GM21360 (cell line): ENCODE measurements around the gene WDR59.
A peak's percentile ranks its signal among the peaks of the same experiment; 100 is the strongest.
"Not testable (repeated sequence)": the region's sequence is repeated elsewhere in the genome, so short reads cannot be mapped to it uniquely, and the experiment has no call there.

Experiments used
- ATAC-seq: cut with Tn5 transposase; IDR thresholded peaks from one replicate; pipeline ENCODE4 v1.9.1; 2021; ENCODE audit warnings: mild to moderate bottlenecking, moderate library complexity; ENCODE audit not compliant: unreplicated experiment

Gene WDR59, protein sequence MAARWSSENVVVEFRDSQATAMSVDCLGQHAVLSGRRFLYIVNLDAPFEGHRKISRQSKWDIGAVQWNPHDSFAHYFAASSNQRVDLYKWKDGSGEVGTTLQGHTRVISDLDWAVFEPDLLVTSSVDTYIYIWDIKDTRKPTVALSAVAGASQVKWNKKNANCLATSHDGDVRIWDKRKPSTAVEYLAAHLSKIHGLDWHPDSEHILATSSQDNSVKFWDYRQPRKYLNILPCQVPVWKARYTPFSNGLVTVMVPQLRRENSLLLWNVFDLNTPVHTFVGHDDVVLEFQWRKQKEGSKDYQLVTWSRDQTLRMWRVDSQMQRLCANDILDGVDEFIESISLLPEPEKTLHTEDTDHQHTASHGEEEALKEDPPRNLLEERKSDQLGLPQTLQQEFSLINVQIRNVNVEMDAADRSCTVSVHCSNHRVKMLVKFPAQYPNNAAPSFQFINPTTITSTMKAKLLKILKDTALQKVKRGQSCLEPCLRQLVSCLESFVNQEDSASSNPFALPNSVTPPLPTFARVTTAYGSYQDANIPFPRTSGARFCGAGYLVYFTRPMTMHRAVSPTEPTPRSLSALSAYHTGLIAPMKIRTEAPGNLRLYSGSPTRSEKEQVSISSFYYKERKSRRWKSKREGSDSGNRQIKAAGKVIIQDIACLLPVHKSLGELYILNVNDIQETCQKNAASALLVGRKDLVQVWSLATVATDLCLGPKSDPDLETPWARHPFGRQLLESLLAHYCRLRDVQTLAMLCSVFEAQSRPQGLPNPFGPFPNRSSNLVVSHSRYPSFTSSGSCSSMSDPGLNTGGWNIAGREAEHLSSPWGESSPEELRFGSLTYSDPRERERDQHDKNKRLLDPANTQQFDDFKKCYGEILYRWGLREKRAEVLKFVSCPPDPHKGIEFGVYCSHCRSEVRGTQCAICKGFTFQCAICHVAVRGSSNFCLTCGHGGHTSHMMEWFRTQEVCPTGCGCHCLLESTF

DNA sequence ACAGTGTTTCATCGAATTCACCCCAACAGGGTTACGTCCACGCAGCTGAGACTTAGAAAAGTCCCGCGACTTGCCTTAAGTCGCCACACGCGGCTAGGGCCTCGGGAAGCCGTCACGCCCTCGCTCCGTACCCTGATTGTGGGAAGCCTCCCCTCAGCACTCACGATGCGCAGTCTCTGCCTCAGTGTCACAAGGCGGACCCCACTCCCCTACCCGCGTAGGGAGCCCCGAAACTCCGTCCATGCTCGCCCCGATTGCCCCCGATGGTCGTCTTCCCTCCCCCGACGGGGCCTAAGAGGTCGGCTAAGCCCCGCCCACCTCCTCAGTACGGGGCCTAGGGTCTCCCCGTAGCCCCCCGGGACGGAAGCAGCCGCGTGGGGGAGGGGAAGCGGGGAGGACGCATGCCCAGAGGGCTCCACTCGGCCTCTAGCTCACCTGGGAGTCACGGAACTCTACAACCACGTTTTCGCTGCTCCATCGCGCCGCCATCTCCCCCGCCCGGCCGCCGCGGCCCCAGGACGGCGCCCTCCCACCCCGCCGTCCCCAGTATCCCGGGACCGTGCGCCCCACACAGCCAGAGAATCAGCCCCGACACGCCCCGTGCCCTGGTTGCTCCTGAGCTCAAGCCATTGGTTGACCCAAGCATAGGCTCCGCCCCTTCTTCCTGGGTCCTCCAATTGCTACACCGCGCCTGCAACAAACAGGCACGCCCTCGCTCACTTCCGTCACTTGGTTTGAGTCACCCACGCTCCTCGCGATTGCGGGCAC is at the start of gene WDR59:
Gene WDR59, minus strand, starts transcription at position 595 of the 768 bp plus-strand sequence. Its CDS starts 106 bp downstream, at position 489.
- ATAC-seq: peak; percentile 99

DNA sequence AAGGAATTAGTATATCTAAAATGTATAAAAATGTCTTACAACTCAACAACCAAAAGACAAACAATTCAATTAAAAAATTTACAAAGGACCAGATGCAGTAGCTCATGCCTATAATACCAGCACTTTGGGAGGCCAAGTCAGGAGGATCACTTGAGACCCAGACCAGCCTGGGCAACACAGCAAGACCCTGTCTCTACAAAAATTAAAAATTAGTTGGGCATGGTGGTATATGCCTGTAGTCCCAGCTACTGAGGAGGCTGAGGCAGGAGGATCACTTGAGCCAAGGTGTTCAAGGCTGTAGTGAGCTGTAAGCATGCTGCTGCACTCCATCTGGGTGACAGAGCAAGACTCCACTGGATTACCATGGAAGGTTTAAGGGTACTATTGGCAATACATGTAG is 47.7 kb upstream of the WDR59 start:
- ATAC-seq: no peak

DNA sequence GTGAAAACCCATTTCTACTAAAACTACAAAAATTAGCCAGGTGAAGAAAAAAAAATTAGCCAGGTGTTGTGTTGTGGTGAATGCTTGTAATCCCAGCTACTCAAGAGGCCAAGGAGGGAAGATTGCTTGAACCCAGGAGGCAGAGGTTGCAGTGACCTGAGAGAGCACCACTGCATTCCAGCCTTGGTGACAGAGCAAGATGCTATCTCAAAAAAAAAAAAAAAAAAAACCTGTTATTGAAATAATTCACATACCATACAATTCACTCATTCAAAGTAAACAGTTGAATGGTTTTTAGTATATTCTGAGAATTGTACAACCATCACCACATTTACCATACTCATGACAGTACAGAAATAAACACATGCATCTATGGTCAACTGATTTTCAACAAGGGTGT is 44.9 kb upstream of the WDR59 start:
- no peak for ATAC-seq

DNA sequence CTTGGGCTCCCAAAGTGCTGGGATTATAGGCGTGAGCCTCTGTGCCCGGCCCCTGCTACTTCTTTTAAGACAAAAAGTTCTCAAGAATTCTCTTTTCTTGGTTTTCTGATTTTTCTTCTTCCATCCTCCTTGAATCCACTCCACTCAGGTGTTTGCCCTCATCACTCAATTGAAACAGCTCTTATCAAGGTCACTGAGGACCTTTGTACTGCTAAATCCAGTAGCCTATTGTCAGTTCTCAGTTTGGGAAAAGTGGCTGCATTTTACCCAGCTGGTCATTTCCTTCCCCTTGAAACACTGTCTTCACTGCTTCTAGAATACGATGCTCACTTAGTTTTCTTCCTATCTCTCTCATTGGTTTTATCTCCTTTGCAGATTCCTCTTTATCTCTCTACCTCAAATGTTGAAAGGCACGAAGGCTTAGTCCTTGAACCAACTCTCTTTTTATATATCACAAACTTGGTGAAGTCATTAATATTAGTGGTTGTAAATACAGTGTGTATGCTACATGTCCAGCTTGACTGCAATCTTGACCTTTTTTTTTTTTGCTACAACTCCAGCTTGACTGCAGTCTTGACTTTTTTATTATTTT is 43.7 kb upstream of the WDR59 start:
- ATAC-seq: no peak

DNA sequence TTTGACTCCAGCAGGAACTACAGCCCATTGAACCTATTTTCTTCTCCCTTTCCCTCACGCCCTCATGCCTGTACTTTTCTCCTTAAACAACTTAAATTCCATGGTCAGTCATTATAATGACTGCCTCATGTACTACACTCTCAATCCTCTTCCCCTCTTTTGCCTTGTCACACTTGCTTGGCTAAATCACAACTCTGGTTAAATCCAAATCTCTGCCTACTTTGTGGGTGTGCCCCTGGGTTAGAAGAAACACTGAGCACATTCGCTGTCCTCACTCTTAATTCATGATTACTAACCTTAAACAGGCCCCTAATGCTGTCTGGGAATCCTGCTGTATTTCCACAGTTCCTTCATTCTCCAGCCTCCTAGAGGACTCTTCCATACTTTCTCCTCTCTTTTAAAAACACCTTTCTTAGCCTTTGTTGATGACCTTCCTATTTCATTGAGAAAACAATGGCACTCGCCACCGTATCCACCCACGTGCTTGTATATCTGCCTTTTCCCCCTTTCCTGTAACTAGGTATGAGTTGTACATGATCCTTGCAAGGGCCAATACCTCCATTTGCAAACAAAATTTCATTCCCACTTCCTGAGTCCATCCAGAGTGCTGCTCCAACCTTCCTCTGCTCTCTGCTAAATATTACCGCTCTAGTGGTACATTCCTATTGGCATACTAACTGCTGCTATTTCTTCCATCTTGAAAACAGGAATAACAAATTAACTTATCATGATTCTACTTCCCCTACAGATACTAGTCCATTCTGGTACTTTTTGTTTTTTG is 42.8 kb upstream of the WDR59 start:
- no peak for ATAC-seq

DNA sequence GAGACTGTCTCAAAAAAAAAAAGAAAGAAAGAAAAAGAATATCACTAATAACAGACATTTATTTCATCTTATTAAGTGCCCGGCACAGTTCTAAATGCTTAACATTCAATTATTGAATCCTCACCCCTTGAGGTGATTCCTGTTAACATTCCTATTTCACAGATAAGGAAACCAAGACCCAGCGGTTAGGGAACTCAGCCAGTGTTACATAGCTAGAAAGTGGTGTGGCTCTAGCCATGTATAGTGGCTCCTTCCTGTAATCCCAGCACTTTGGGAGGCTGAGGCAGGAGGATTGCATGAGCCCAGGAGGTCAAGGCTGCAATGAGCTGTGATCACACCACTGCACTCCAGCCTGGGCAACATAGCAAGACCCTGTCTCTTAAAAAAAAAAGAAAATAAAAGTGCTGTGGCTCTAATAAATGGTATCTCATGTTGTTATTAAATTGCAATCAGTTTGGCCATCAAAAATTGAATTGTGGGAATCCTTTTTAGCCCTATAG is 42.0 kb upstream of the WDR59 start:
- no peak for ATAC-seq

DNA sequence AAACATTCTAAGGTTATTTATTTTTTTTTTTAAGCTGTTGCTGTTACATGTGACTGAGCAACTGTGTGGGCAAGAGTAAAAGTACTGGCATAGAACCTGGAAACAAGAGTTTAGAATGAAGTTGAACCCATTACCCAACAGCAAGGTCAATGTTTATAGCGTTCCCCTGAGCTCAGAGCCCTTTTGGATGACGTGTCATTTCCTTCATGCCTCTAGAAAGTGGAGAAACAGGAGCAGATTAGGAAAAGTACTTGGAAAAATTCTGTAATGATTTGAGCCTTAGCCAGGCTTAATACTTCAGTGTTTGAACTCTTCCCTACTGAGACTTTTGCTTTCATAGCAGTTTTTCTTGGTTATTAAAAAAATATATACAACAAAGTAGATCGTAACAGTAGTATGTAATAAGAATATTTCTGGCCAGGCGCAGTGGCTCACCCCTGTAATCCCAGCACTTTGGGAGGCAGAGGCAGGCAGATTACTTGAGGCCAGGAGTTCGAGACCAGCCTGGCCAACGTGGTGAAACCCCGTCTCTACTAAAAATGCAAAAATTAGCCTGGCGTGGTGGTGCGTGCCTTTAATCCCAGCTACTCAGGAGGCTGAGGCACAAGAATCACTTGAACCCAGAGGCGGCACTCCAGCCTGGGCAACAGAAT is 41.4 kb upstream of the WDR59 start:
- not testable (repeated sequence) for ATAC-seq

DNA sequence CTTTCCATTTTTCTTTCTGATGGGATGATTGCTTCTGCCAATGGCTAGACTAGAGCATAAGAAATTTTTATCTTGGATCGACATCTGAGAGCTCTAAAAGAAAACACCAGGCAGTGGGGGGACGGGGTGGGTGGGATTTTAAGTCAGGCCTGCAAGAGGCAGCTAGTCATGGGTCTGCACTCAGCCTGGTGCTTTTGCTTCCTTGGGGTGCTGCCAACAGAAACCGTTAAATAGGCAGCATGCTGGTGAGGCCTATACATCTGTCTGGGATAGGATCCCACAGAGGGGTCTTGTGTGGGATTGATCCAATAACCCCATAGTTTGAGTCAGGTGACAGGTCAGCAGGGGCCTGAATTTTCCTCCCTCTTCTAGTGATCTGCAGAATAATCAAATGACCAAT is 40.8 kb upstream of the WDR59 start:
- no peak for ATAC-seq

DNA sequence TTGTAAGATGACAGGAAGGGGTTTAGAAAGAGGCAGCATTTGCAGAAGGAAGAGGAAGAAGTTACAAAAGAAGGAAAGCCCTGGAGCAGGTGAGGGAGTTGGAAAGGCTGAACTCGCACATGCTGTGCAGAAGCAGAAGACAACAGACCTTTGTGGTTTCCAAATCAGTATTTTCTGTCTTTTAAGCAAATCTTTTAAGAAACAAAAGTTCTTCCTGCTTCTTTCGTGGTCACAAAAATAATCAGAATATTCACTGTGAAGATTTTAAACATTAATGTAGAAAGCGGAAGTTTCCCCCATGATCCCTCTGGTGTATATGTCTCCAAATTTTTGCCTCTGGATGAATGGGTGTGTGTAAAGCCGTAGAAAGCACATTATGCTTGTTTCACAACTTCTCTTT is 39.7 kb upstream of the WDR59 start:
- ATAC-seq: no peak

DNA sequence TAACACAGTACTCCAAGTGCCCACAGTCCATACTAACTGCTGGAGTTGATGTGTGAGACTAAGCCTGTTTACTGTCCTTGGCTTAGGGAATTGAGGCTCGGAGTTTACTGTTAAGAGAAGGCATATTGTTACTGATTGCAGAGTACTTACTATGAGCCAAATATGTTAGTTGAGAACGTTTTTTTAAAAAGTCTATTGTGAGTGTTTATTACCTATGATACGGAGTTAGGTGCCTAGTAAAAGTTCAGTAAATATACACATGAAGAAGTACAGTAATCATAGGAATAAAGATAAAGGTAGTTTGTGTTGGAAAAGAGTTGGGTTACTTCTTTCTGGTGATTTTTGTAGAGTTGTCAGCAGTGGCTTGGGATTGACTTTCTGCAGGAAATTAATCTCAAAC is 39.3 kb upstream of the WDR59 start:
- ATAC-seq: no peak

DNA sequence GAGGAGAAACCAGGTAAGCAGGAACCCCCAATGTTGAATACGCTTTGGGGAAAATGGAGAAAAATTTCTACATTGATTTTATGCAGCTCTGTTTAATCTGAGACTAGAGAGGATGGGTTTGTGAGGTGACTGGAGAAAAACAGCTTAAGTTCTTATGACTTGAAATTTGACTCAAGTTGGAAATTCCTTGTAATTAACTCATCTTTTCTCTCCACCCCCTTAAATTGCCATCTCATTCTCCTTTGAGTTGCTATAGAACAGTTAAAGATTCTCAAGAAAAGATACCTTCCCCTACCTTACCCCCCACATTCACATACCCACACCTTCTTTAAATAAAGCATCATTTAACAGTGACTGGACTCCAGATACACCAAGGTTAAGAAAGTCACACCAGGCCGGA is 38.1 kb upstream of the WDR59 start:
- no peak for ATAC-seq

DNA sequence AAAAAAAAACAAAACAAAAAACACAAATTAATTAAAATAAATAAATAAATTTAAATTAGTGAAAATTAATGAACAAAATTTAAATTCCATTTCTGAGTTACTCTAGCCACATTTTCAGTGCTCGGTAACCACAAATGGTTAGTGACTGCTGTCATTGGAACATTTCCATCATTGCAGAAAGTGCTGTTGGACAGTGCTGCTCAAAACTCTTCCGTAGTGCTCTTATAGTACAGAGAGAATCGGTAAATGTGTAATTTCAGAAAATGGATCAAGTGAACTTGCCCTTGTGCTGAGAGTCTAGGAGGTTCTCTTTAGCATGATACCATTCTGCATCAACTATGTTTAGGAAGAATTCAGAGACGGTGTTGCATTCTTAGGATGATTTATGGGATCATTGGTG is 37.6 kb upstream of the WDR59 start:
- ATAC-seq: no peak

DNA sequence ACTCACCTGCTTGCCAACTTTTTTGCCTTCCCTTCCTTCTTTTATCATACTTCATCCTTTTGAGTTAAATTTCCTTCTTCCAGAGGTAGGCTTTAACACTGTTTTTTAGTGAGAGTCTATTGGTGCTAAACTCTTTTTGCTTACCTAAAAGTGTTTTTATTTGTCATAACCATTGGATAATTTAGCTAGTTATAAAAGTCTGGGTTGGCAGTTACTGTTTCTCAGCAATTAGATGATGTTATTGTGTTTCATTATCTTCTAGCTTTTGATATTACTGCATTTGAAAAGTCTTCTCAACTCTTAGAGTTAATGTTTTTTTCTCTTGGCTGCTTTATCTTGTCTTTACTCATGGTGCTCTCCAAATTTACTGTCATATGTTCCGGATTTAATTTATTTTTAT is 36.5 kb upstream of the WDR59 start:
- no peak for ATAC-seq

DNA sequence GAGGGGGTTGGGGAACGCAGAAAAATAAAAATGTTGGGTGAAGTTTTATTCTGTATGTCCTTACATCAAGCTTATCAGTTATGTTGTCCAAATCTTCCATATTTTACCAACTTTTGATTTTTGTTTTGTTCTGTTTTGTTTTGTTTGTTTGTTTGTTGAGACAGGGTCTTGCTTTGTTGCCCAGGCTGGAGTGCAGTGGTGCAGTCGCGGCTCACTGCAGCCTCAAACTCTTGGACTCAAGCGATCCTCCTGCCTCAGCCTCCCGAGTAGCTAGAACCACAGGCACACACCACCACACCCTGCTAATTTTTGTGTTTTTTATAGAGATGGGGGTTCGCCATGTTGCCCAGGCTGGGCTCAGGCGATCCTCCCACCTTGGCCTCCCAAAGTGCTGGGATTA is 34.7 kb upstream of the WDR59 start:
- ATAC-seq: no peak

DNA sequence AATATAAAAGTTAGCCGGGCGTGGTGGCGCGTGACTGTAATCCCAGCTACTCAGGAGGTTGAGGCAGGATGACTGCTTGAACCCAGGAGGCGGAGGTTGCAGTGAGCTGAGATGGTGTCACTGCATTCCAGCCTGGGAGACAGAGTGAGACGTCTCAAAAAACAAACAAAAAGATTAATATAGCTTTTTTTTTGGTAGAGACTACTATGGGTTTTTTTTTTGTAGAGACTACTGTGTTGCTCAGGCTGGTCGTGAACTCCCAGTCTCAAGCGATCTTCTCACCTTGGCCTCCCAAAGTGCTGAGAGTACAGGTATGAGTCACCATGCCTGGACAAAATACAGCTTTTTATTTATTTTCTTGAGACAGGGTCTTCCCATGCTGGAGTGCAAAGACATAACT is 34.1 kb upstream of the WDR59 start:
- ATAC-seq: no peak

DNA sequence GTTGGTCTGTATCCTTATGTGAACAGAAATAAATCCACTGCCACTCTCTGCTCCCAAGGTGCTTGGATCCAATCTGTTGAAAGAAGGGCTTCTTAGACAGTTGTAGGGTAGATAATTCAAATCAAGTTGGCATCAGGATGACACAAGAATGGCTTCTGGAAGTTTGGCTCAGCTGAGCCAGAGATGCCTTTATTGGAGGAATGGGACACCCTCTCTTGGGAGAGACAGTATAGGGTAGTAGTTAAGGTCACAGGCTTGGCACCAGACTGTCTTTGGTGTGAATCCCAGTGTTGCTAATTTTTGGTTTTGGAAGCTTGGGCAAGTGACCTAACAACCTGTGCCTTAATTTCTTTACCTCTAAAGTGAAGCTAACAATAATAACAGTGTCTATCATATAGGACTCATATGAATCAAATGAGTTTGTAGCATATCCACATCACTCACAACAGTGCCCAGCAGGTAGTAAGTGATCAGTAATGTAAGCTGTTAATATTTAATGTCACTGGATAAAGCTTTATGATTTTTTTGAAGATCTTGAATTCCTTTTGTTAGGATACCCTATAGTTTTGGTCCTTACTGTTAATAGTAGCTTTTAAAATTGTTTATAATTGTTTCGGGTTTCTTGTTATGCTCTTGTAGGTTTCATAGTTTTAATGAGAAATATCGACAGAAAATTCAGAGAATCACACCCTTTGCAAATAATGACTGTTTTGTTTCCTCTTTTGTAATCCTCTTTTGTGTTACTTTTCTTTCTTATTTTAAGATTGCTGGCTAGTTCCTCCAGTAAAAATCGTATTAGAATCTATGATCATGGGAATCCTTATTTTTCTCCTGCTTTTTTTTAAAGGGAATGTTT is 33.0 kb upstream of the WDR59 start:
- no peak for ATAC-seq

DNA sequence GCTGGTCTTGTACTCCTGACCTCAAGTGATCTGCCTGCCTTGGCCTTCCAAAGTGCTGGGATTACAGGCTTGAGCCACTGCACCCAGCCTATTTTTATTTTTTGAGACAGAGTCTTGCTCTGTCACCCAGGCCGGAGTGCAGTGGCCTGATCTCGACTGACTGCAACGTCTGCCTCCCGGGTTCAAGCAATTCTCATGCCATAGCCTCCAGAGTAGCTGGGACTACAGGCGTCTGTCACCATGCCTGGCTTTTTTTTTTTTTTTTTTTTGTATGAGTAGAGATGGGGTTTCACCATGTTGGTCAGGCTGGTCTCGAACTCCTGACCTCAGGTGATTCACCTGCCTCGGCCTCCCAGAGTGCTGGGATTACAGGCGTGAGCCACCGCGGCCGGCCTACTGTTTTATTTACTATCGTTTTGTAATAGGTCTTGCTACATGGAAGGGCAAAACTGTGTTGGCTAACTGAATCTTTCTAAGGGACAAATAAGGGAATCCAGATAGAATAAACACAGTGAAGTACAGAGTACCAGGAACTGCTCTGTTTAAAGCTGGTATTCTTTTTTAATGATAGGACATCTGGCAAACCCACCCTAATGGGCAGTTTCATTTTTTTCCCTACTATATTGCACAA is 31.6 kb upstream of the WDR59 start:
- ATAC-seq: not testable (repeated sequence)

DNA sequence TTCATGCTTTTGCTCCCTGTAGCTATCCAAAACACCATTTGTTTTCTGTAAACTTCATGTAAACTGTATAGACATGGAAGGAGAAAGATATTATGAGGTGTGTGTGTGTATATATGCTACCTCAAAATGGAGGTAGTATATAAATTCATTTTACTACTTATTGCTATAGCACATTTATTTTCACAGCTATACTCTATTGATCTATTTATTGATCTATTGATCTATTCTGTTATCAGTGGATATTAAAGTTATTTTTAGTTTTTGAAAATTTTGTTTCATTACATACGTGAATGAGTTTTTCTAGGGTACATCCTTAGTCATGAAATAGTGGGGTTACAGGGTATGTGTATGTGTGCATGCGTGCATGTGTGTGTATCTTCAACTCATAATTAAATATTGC is 29.4 kb upstream of the WDR59 start:
- ATAC-seq: no peak
